Rectal smooth muscle tissue (tissue), 1 donor: ENCODE results near the gene ZBTB38.

Experiments
- H3K27ac ChIP-seq: one replicate; pipeline ENCODE4 v1.7.0; 2013; ENCODE audit warnings: low read depth, low read length, inconsistent platforms
- H3K27me3 ChIP-seq: one replicate; pipeline ENCODE4 v1.7.0; 2013; ENCODE audit warnings: low read length; ENCODE audit not compliant: control insufficient read depth, insufficient read depth
- H3K36me3 ChIP-seq: one replicate; pipeline ENCODE4 v1.7.0; 2013; ENCODE audit warnings: low read length; ENCODE audit not compliant: control insufficient read depth, insufficient read depth
- H3K4me1 ChIP-seq: one replicate; pipeline ENCODE4 v1.7.0; 2013; ENCODE audit warnings: low read length; ENCODE audit not compliant: control insufficient read depth, insufficient read depth
- H3K4me3 ChIP-seq: one replicate; pipeline ENCODE4 v1.7.0; 2013; ENCODE audit warnings: low read length
- H3K9ac ChIP-seq: one replicate; pipeline ENCODE4 v1.7.0; 2013; ENCODE audit warnings: low read length

The ZBTB38 gene

GRCh38 chr3:141368062-141368924 is at the start of gene ZBTB38:
Gene ZBTB38, plus strand, starts transcription at chr3:141368504. Its CDS starts 73,885 bp downstream, at chr3:141442389.
- peak within 1 kb of the TSS; percentile 94 for H3K27ac ChIP-seq
- peak within 1 kb of the TSS; percentile 53 for H3K9ac ChIP-seq
- H3K4me3 ChIP-seq = peak within 1 kb of the TSS; percentile 58
- no peaks in the 10 kb centered on the region for H3K36me3 ChIP-seq
- peaks cover 34% of the 10 kb centered on the region for H3K4me1 ChIP-seq
- H3K27me3 ChIP-seq = no peaks in the 10 kb centered on the region

GRCh38 chr3:141320399-141321108 is 47.8 kb upstream of the ZBTB38 start:
- Histone ChIP-seq H3K4me1 (no peaks in the 10 kb centered on the region), H3K27me3 (no peaks in the 10 kb centered on the region), H3K27ac (no peak overlapping the region), H3K9ac (no peak overlapping the region), H3K4me3 (no peak overlapping the region), H3K36me3 (no peaks in the 10 kb centered on the region)

DNA sequence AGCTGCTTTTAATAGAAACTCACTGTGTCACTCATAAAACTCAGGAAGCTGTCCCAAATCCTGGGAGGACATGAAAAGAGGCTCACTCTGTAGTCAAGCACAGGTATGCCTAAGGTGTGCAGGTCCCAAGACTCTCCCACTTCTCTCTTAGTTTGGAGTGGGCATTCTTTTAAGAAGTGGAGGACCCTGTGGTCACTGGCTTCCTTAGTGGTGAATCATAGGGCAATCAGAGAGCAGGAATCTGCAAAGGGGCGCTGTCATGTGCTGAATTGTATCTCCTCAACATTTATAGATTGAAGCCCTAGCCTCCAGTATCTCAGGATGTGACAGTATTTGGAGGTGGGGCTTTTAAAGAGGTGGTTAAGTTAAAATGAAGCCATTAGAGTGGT is 47.2 kb upstream of the ZBTB38 start:
- Histone ChIP-seq H3K4me1 (no peaks in the 10 kb centered on the region), H3K27me3 (no peaks in the 10 kb centered on the region), H3K36me3 (no peaks in the 10 kb centered on the region), H3K4me3 (no peak overlapping the region), H3K9ac (no peak overlapping the region), H3K27ac (no peak overlapping the region)

DNA sequence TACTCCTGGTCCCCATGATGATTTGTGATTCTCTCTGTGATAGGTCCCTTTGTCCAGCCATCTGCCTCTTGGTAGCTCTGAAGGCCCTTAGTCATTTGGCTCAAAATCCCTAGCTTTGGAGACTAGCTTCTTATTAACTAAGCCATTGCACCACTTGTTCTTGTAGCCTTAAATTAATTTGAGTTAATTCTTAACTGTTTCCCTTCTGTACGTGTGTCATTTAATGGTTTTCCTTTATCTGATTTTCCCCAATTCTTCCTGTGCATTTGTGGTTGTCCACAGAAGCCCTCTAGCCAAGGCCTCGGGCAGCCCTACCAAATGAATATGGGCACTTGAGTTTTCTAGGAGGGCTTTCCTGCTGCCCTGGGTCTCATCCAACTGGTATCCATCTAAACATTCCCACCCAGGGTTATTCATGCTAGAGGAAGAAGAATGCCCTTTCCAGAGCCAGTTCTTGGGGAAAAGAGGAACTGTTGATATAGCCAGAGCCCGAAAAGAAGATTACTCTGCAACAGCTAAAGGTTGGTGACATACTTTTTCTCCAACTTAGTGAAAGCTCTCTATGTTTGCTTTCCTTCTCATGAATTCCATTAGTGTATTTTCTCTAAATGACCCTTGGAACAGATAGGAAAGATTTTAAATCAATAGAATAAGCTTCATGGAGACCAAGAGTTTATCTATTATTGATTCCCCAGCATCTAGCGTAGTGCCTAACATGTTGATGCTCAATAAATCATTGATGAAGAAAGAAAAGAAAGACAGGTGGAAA is 44.2 kb upstream of the ZBTB38 start:
- no peaks in the 10 kb centered on the region for H3K36me3 ChIP-seq
- H3K4me3 ChIP-seq = peak overlapping the region; percentile 23
- H3K9ac ChIP-seq = no peak overlapping the region
- H3K4me1 ChIP-seq = no peaks in the 10 kb centered on the region
- no peaks in the 10 kb centered on the region for H3K27me3 ChIP-seq
- H3K27ac ChIP-seq = no peak overlapping the region

DNA sequence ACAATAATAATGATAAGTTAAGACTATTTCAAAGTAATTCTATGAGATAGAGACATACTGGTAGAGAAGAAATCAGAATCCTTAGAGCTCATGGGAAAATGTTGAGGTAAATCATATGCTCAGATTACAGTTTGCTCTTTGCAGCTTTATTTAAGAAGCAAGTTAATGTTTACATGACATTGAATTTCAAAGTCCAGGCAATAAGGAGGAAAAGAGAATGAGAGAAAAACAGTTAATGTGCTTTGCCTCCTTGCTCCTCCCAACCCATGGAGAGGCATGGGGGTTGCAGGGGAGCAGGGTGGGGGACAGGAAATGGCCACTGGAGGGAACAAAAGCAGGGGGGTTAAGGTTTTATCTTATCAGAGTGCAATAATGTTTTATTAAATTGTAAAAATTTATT is 42.2 kb upstream of the ZBTB38 start:
- Histone ChIP-seq H3K4me1 (no peaks in the 10 kb centered on the region), H3K36me3 (no peaks in the 10 kb centered on the region), H3K27me3 (no peaks in the 10 kb centered on the region), H3K9ac (no peak overlapping the region), H3K27ac (no peak overlapping the region), H3K4me3 (no peak overlapping the region)

DNA sequence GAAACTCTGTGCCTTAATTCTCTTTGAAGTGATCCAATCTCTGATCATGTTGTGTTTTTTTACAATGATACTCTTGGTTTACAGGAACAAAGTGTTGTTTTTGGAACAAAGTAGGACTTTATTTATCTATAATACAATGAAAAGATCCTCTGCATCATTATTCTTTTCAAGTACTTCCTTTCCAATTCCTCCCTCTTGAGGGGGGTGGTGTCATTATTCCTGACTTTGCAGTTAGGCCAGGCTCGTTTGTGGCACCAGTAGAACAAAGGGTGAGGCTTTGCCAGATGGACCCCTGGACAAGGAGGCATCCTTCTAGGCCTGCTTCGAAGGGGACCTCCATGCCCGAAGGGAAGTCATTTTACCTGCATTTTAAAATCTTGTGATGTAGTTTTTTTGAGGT is 41.7 kb upstream of the ZBTB38 start:
- no peak overlapping the region for H3K27ac ChIP-seq
- H3K27me3 ChIP-seq = no peaks in the 10 kb centered on the region
- no peak overlapping the region for H3K9ac ChIP-seq
- H3K4me3 ChIP-seq = no peak overlapping the region
- H3K4me1 ChIP-seq = no peaks in the 10 kb centered on the region
- H3K36me3 ChIP-seq = no peaks in the 10 kb centered on the region

- no peaks in the 10 kb centered on the region for H3K36me3 ChIP-seq
- H3K9ac ChIP-seq = no peak overlapping the region
- H3K27me3 ChIP-seq = no peaks in the 10 kb centered on the region
- no peak overlapping the region for H3K27ac ChIP-seq
- no peaks in the 10 kb centered on the region for H3K4me1 ChIP-seq
- no peak overlapping the region for H3K4me3 ChIP-seq
Measured at GRCh38 chr3:141328286-141329166, 39.8 kb upstream of the ZBTB38 start.

DNA sequence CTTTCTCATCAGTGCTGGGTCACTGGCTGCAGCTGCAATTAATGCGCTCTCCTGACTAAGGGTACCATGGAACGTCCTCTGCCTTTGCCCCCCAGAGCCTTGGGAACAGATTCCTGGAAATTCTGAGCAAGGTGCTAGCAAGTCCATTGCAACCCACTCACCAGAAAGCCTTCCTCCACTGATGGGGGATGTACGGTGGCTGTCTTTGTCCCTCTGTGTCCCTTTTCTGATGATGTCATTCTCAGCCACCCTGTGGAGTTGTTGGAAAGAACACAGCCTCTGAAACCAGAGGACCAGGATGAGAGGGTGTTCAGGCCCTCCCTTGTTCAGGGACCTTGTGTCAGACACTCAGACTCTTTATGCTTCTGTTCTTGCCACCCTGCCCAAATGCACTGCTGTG is 38.1 kb upstream of the ZBTB38 start:
- no peaks in the 10 kb centered on the region for H3K4me1 ChIP-seq
- no peaks in the 10 kb centered on the region for H3K36me3 ChIP-seq
- H3K27ac ChIP-seq = no peak overlapping the region
- no peaks in the 10 kb centered on the region for H3K27me3 ChIP-seq
- H3K4me3 ChIP-seq = no peak overlapping the region
- no peak overlapping the region for H3K9ac ChIP-seq

GRCh38 chr3:141330718-141331376 is 37.5 kb upstream of the ZBTB38 start:
- Histone ChIP-seq H3K27ac (no peak overlapping the region), H3K9ac (no peak overlapping the region)

DNA sequence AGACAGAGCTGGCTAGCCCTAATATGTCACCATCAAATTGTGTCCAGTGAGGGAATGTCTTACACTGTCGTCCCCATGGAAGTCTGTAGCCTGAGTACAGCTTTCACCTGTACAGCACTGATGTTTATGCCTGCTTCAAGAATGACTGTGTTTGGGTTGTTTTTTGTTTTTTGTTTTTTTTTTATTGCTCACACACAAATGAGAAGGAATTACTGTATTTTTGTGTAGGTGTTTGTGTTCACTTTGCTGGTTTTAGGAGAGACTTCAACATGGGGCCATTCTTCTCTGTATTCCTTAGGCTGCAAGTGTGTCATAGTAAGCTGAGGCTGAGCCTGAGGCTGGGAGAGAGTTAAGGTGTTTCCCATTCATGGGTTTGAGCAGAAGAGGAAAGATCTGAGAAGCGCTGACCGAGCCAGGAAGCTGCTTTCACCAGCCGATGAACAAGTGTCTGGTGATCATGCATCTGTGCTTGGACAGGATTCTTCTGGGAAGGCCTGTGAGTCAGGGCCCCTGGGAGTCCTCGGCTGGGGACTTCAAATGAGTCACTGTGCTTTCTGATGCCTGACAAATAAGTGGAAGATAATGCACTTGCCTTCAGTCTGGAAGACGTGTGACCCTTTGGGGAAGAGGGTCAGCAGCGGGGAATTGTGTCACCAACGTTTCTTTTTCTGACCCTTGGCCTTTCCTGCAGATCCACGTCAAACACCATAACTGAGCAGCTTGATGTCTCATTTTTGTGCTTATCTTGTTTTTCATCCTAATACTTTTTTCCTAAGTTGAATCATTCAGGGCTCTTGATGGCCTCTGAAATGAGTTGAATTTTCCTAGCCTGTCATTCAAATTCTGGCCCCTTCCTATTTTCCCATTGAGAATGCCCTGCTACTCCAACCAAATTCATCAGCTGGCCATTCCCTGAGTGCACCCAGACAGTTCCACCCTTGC is 36.7 kb upstream of the ZBTB38 start:
- Histone ChIP-seq H3K27me3 (no peaks in the 10 kb centered on the region), H3K9ac (no peak overlapping the region), H3K36me3 (no peaks in the 10 kb centered on the region), H3K4me3 (no peak overlapping the region), H3K27ac (no peak overlapping the region), H3K4me1 (no peaks in the 10 kb centered on the region)

More at GRCh38 chr3:141330718-141331376, 37.5 kb upstream of the ZBTB38 start:
- Histone ChIP-seq H3K36me3 (no peaks in the 10 kb centered on the region), H3K27me3 (no peaks in the 10 kb centered on the region), H3K4me1 (no peaks in the 10 kb centered on the region), H3K4me3 (no peak overlapping the region)
